ENCODE data around the gene HHAT.

HHAT gene

GRCh38 chr1:210684466-210685294 lies 356.0 kb downstream of the HHAT start:
- H3K9me3 ChIP-seq (ENCODE audit: control insufficient read depth, low read length) = no peaks in the 10 kb centered on the region
- H3K27me3 ChIP-seq (ENCODE audit: control insufficient read depth, insufficient read depth, low read length) = no peaks in the 10 kb centered on the region
- H3K4me1 ChIP-seq (ENCODE audit: control insufficient read depth, insufficient read depth, low read length) = no peaks in the 10 kb centered on the region
- no peak overlapping the region for H3K4me3 ChIP-seq (ENCODE audit: low read length)
- H3K36me3 ChIP-seq (ENCODE audit: control insufficient read depth, insufficient read depth, low read length) = no peaks in the 10 kb centered on the region
- H3K9ac ChIP-seq (ENCODE audit: low read length) = no peak overlapping the region

- Histone ChIP-seq H3K4me3 (ENCODE audit: low read length) (no peak overlapping the region), H3K9me3 (ENCODE audit: control insufficient read depth, low read length) (no peaks in the 10 kb centered on the region), H3K36me3 (ENCODE audit: control insufficient read depth, insufficient read depth, low read length) (no peaks in the 10 kb centered on the region), H3K4me1 (ENCODE audit: control insufficient read depth, insufficient read depth, low read length) (no peaks in the 10 kb centered on the region), H3K9ac (ENCODE audit: low read length) (no peak overlapping the region), H3K27me3 (ENCODE audit: control insufficient read depth, insufficient read depth, low read length) (no peaks in the 10 kb centered on the region)
Measured at GRCh38 chr1:210685295-210685650, 356.6 kb downstream of the HHAT start.

GRCh38 chr1:210686841-210687240 lies 358.1 kb downstream of the HHAT start:
- Histone ChIP-seq H3K9ac (ENCODE audit: low read length) (no peak overlapping the region), H3K4me1 (ENCODE audit: control insufficient read depth, insufficient read depth, low read length) (no peaks in the 10 kb centered on the region), H3K9me3 (ENCODE audit: control insufficient read depth, low read length) (no peaks in the 10 kb centered on the region), H3K27me3 (ENCODE audit: control insufficient read depth, insufficient read depth, low read length) (no peaks in the 10 kb centered on the region), H3K36me3 (ENCODE audit: control insufficient read depth, insufficient read depth, low read length) (no peaks in the 10 kb centered on the region), H3K4me3 (ENCODE audit: low read length) (no peak overlapping the region)

- Histone ChIP-seq H3K27me3 (ENCODE audit: control insufficient read depth, insufficient read depth, low read length) (no peaks in the 10 kb centered on the region), H3K4me1 (ENCODE audit: control insufficient read depth, insufficient read depth, low read length) (no peaks in the 10 kb centered on the region), H3K9me3 (ENCODE audit: control insufficient read depth, low read length) (no peaks in the 10 kb centered on the region), H3K9ac (ENCODE audit: low read length) (no peak overlapping the region), H3K4me3 (ENCODE audit: low read length) (no peak overlapping the region), H3K36me3 (ENCODE audit: control insufficient read depth, insufficient read depth, low read length) (no peaks in the 10 kb centered on the region)
Measured at GRCh38 chr1:210687582-210688279, 359.0 kb downstream of the HHAT start.

- Histone ChIP-seq H3K9ac (ENCODE audit: low read length) (no peak overlapping the region), H3K9me3 (ENCODE audit: control insufficient read depth, low read length) (no peaks in the 10 kb centered on the region), H3K4me3 (ENCODE audit: low read length) (no peak overlapping the region), H3K27me3 (ENCODE audit: control insufficient read depth, insufficient read depth, low read length) (no peaks in the 10 kb centered on the region), H3K4me1 (ENCODE audit: control insufficient read depth, insufficient read depth, low read length) (no peaks in the 10 kb centered on the region), H3K36me3 (ENCODE audit: control insufficient read depth, insufficient read depth, low read length) (no peaks in the 10 kb centered on the region)
Measured at GRCh38 chr1:210688512-210689234, 360.0 kb downstream of the HHAT start.

- no peak overlapping the region for H3K4me3 ChIP-seq (ENCODE audit: low read length)
- no peaks in the 10 kb centered on the region for H3K27me3 ChIP-seq (ENCODE audit: control insufficient read depth, insufficient read depth, low read length)
- no peaks in the 10 kb centered on the region for H3K9me3 ChIP-seq (ENCODE audit: control insufficient read depth, low read length)
- no peak overlapping the region for H3K9ac ChIP-seq (ENCODE audit: low read length)
- no peaks in the 10 kb centered on the region for H3K36me3 ChIP-seq (ENCODE audit: control insufficient read depth, insufficient read depth, low read length)
- no peaks in the 10 kb centered on the region for H3K4me1 ChIP-seq (ENCODE audit: control insufficient read depth, insufficient read depth, low read length)
Measured at GRCh38 chr1:210689826-210690225, 361.1 kb downstream of the HHAT start.

GRCh38 chr1:210690236-210690635 lies 361.5 kb downstream of the HHAT start:
- Histone ChIP-seq H3K4me1 (ENCODE audit: control insufficient read depth, insufficient read depth, low read length) (no peaks in the 10 kb centered on the region), H3K4me3 (ENCODE audit: low read length) (no peak overlapping the region), H3K27me3 (ENCODE audit: control insufficient read depth, insufficient read depth, low read length) (no peaks in the 10 kb centered on the region), H3K36me3 (ENCODE audit: control insufficient read depth, insufficient read depth, low read length) (no peaks in the 10 kb centered on the region), H3K9ac (ENCODE audit: low read length) (no peak overlapping the region), H3K9me3 (ENCODE audit: control insufficient read depth, low read length) (no peaks in the 10 kb centered on the region)

- Histone ChIP-seq H3K27me3 (ENCODE audit: control insufficient read depth, insufficient read depth, low read length) (no peaks in the 10 kb centered on the region), H3K9me3 (ENCODE audit: control insufficient read depth, low read length) (no peaks in the 10 kb centered on the region), H3K4me1 (ENCODE audit: control insufficient read depth, insufficient read depth, low read length) (no peaks in the 10 kb centered on the region), H3K9ac (ENCODE audit: low read length) (no peak overlapping the region), H3K36me3 (ENCODE audit: control insufficient read depth, insufficient read depth, low read length) (no peaks in the 10 kb centered on the region), H3K4me3 (ENCODE audit: low read length) (no peak overlapping the region)
Measured at GRCh38 chr1:210691039-210691610, 362.4 kb downstream of the HHAT start.

GRCh38 chr1:210692796-210693195 lies 364.1 kb downstream of the HHAT start:
- Histone ChIP-seq H3K4me1 (ENCODE audit: control insufficient read depth, insufficient read depth, low read length) (no peaks in the 10 kb centered on the region), H3K4me3 (ENCODE audit: low read length) (no peak overlapping the region), H3K36me3 (ENCODE audit: control insufficient read depth, insufficient read depth, low read length) (no peaks in the 10 kb centered on the region), H3K27me3 (ENCODE audit: control insufficient read depth, insufficient read depth, low read length) (no peaks in the 10 kb centered on the region), H3K9ac (ENCODE audit: low read length) (no peak overlapping the region), H3K9me3 (ENCODE audit: control insufficient read depth, low read length) (no peaks in the 10 kb centered on the region)

- Histone ChIP-seq H3K4me3 (ENCODE audit: low read length) (no peak overlapping the region), H3K27me3 (ENCODE audit: control insufficient read depth, insufficient read depth, low read length) (no peaks in the 10 kb centered on the region), H3K36me3 (ENCODE audit: control insufficient read depth, insufficient read depth, low read length) (no peaks in the 10 kb centered on the region), H3K9me3 (ENCODE audit: control insufficient read depth, low read length) (no peaks in the 10 kb centered on the region), H3K9ac (ENCODE audit: low read length) (no peak overlapping the region), H3K4me1 (ENCODE audit: control insufficient read depth, insufficient read depth, low read length) (no peaks in the 10 kb centered on the region)
Measured at GRCh38 chr1:210695026-210695425, 366.3 kb downstream of the HHAT start.

GRCh38 chr1:210696709-210697108 lies 368.0 kb downstream of the HHAT start:
- Histone ChIP-seq H3K9me3 (ENCODE audit: control insufficient read depth, low read length) (no peaks in the 10 kb centered on the region), H3K4me3 (ENCODE audit: low read length) (no peak overlapping the region), H3K9ac (ENCODE audit: low read length) (no peak overlapping the region), H3K27me3 (ENCODE audit: control insufficient read depth, insufficient read depth, low read length) (no peaks in the 10 kb centered on the region), H3K36me3 (ENCODE audit: control insufficient read depth, insufficient read depth, low read length) (no peaks in the 10 kb centered on the region), H3K4me1 (ENCODE audit: control insufficient read depth, insufficient read depth, low read length) (no peaks in the 10 kb centered on the region)

- no peaks in the 10 kb centered on the region for H3K9me3 ChIP-seq (ENCODE audit: control insufficient read depth, low read length)
- H3K4me1 ChIP-seq (ENCODE audit: control insufficient read depth, insufficient read depth, low read length) = no peaks in the 10 kb centered on the region
- H3K36me3 ChIP-seq (ENCODE audit: control insufficient read depth, insufficient read depth, low read length) = no peaks in the 10 kb centered on the region
- no peak overlapping the region for H3K9ac ChIP-seq (ENCODE audit: low read length)
- H3K4me3 ChIP-seq (ENCODE audit: low read length) = no peak overlapping the region
- H3K27me3 ChIP-seq (ENCODE audit: control insufficient read depth, insufficient read depth, low read length) = no peaks in the 10 kb centered on the region
Measured at GRCh38 chr1:210697185-210697584, 368.5 kb downstream of the HHAT start.

Data from mucosa of stomach (tissue), 1 donor.